Stimulated activated memory B cell treated with anti-CD40 and anti-IgM and Interleukin-4, amounts not matched to agents 10 μg/mL and 1 μg/mL and 100 μg/mL, for 72 hours (primary cell): ENCODE measurements around the gene MCF2L2.
"Not testable (repeated sequence)": the region's sequence is repeated elsewhere in the genome, so short reads cannot be mapped to it uniquely, and the experiment has no call there.

Source experiments
- ATAC-seq: fragments of 150-1000 bp; cut with Tn5 transposase; 2 replicates; pipeline ENCODE4 v1.10.0; 2021
- H3K27ac Mint-ChIP-seq: one replicate; pipeline ENCODE4 v1.8.0; 2022; ENCODE audit warnings: mild to moderate bottlenecking, mixed read lengths
- H3K27me3 Mint-ChIP-seq: one replicate; pipeline ENCODE4 v1.8.0; 2022; ENCODE audit warnings: mixed read lengths
- H3K36me3 Mint-ChIP-seq: one replicate; pipeline ENCODE4 v1.8.0; 2022; ENCODE audit warnings: mixed read lengths
- H3K4me1 Mint-ChIP-seq: one replicate; pipeline ENCODE4 v1.8.0; 2022; ENCODE audit warnings: mixed read lengths
- H3K4me3 Mint-ChIP-seq: one replicate; pipeline ENCODE4 v1.8.0; 2022; ENCODE audit warnings: mild to moderate bottlenecking, moderate library complexity, mixed read lengths
- H3K9me3 Mint-ChIP-seq: one replicate; pipeline ENCODE4 v1.8.0; 2022; ENCODE audit warnings: mixed read lengths

MCF2L2 gene

GRCh38 chr3:183182732-183183610 lies 245.4 kb downstream of the MCF2L2 start:
- H3K9me3 Mint-ChIP-seq = no peaks in the 10 kb centered on the region
- H3K4me1 Mint-ChIP-seq = peaks cover 28% of the 10 kb centered on the region
- ATAC-seq = no peak
- H3K4me3 Mint-ChIP-seq = no peak overlapping the region
- H3K36me3 Mint-ChIP-seq = no peaks in the 10 kb centered on the region
- peaks cover 67% of the 10 kb centered on the region for H3K27me3 Mint-ChIP-seq
- H3K27ac Mint-ChIP-seq = no peak overlapping the region

DNA sequence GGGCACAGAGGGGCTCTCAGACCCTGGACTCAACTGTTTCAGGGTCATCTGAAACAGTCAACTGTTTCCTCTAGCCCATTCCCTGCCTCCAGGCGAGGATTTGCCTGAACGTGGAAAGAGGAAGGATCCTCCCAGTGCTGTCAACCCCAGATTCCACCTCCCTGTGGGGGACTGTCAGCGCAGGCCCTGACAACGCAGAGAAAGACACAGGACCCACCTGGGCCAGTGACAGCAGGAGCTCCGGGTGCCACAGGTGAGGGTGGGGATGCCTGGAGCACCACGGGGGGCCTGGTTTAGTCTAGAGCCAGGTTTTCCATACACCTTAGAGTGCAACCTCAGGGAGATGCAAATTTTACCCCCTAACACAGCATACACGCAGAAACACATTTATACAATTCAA lies 246.3 kb downstream of the MCF2L2 start:
- no peaks in the 10 kb centered on the region for H3K9me3 Mint-ChIP-seq
- no peak overlapping the region for H3K4me3 Mint-ChIP-seq
- peaks cover 63% of the 10 kb centered on the region for H3K27me3 Mint-ChIP-seq
- H3K27ac Mint-ChIP-seq = no peak overlapping the region
- H3K4me1 Mint-ChIP-seq = peaks cover 28% of the 10 kb centered on the region
- H3K36me3 Mint-ChIP-seq = no peaks in the 10 kb centered on the region
- ATAC-seq = no peak

GRCh38 chr3:183181606-183182005 lies 246.8 kb downstream of the MCF2L2 start:
- H3K27me3 Mint-ChIP-seq = peaks cover 68% of the 10 kb centered on the region
- H3K9me3 Mint-ChIP-seq = no peaks in the 10 kb centered on the region
- no peaks in the 10 kb centered on the region for H3K36me3 Mint-ChIP-seq
- H3K27ac Mint-ChIP-seq = no peak overlapping the region
- no peak for ATAC-seq
- no peak overlapping the region for H3K4me3 Mint-ChIP-seq
- H3K4me1 Mint-ChIP-seq = peaks cover 28% of the 10 kb centered on the region

DNA sequence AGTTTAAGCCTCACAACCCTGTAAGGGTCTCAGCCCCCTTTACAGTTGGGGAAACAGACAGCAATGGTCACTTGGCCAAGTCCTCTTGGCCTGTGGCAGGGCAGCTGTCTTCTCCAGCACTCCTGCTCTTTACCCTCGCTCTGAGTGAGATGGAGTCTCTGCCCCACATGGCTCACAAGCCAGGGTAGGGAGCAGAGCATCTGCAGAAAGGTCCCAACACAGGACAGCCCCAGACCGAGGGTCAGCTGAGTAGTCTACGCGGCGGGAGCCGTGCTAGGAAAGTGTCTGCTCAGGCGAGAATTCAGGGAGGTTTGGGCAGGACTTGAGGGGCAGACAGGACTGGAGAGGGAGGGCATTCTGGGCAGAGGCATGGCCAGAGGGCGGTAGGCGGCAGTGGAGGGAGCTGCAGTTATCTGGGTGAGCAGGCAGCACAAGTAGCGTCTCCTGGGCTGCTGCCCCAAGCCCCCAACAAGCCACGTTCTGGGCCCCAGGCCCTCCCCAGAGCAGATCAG lies 247.6 kb downstream of the MCF2L2 start:
- Mint-ChIP-seq H3K9me3 (no peaks in the 10 kb centered on the region), H3K27ac (no peak overlapping the region), H3K27me3 (peaks cover 75% of the 10 kb centered on the region), H3K4me1 (peaks cover 25% of the 10 kb centered on the region), H3K36me3 (no peaks in the 10 kb centered on the region), H3K4me3 (no peak overlapping the region)
- no peak for ATAC-seq

DNA sequence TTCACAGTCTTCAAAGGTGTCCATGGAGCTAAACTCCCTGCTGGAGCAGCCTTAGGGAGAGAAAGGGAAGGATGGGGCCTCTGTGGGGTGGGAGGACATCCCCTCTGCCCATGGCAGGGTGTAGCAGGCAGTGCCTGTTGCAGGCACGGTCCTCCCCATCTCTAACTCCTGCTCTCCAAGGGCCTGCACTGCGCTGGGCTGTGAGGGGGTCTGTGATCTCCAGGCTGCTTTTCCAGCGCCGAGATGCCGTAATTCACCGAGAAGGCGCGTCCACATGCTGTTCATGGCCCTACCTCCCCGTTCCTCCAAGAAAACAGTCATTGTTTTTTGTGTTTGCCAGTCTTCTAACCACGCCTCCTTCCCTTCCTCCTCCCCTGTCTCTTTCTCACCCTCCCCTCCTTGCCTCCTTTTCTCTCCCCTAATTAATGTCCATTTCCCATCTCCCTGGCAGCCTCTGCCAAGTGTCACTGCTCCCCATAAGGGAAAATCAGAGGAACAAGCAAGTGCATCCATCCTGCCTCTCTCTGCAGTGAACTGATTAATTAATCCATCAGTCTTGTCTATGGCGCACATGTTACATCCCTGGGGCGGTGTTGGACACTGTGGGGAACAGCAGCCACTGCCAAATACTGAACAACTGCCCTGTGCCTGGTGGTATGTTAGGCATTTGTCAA lies 248.2 kb downstream of the MCF2L2 start:
- H3K36me3 Mint-ChIP-seq = no peaks in the 10 kb centered on the region
- ATAC-seq = no peak
- H3K4me3 Mint-ChIP-seq = no peak overlapping the region
- peaks cover 20% of the 10 kb centered on the region for H3K4me1 Mint-ChIP-seq
- peaks cover 81% of the 10 kb centered on the region for H3K27me3 Mint-ChIP-seq
- H3K27ac Mint-ChIP-seq = no peak overlapping the region
- H3K9me3 Mint-ChIP-seq = no peaks in the 10 kb centered on the region

DNA sequence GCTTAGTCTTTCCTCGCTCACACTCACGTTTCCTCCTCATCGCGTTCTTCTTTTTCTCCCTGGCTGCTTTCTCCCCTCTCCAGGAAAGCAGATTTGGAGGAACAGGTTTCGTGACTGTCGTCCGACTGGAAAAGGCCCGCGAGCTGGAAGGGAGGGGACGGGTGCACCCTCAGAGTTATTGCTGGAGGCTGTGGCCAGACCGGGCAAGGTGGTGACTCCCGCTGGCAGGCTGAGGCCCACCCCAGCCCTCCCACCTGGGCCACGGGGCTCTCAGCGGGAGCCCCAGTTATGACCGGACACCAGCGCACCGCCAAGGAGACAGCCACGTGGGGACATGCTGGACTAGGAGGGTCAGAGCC lies 248.9 kb downstream of the MCF2L2 start:
- peaks cover 17% of the 10 kb centered on the region for H3K4me1 Mint-ChIP-seq

DNA sequence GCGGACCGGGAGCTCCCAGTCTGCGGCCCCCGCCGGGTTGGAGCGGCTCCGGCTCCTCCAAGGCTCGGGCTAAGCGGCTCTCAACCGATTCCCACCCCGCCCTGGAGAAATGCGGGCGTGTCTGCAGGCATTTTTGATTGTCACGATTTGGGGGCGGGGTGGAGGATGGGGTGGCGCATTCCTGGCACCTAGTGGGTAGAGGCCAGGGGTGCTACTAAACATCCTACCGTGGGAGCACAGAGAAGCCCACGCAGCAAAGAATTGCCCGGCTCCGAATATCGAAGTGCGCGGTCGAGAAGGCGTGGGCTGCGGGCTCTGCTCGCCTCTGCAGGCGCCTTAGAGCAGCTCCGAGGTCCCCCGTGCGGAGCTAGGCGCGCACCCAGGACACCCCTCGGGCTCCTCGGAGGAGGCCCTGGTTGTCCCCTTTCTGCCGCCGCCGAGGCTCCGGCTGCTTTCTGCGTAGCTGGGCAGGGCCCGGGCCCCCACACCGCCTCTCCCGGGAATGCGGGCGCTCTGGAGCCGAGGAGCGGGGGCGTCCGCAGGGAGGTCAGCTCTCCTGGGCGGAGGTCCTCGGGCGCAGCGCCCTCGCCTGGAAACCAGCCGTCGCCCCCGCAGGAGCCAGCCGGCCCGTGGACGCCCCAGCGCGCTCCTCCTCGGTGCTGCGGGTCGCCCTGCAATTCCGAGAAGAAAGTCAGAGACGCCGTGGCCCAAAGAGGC lies 249.4 kb downstream of the MCF2L2 start:
- Mint-ChIP-seq H3K27ac (no peak overlapping the region), H3K4me3 (peak overlapping the region; percentile 53), H3K9me3 (no peaks in the 10 kb centered on the region), H3K36me3 (no peaks in the 10 kb centered on the region), H3K27me3 (peaks cover 81% of the 10 kb centered on the region), H3K4me1 (peaks cover 17% of the 10 kb centered on the region)
- ATAC-seq = peak; percentile 46

More for the DNA sequence above, 248.9 kb downstream of the MCF2L2 start:
- not testable (repeated sequence) for H3K27ac Mint-ChIP-seq, H3K9me3 Mint-ChIP-seq, H3K36me3 Mint-ChIP-seq
- Mint-ChIP-seq H3K4me3 (peak overlapping the region; percentile 49), H3K27me3 (peaks cover 87% of the 10 kb centered on the region)
- ATAC-seq = peak; percentile 10

- Mint-ChIP-seq H3K27ac (no peak overlapping the region), H3K36me3 (no peaks in the 10 kb centered on the region), H3K4me1 (peaks cover 17% of the 10 kb centered on the region), H3K27me3 (peaks cover 80% of the 10 kb centered on the region), H3K4me3 (peak overlapping the region; percentile 53), H3K9me3 (no peaks in the 10 kb centered on the region)
- ATAC-seq = no peak
These were observed 249.9 kb downstream of the MCF2L2 start for GRCh38 chr3:183178512-183178832.

GRCh38 chr3:183172051-183172639 lies 256.3 kb downstream of the MCF2L2 start:
- no peak for ATAC-seq

GRCh38 chr3:183167975-183168374 lies 260.4 kb downstream of the MCF2L2 start:
- Mint-ChIP-seq H3K27me3 (peaks cover 78% of the 10 kb centered on the region), H3K9me3 (peaks cover 12% of the 10 kb centered on the region), H3K4me1 (peaks cover 11% of the 10 kb centered on the region)
- not testable (repeated sequence) for H3K4me3 Mint-ChIP-seq, ATAC-seq, H3K27ac Mint-ChIP-seq, H3K36me3 Mint-ChIP-seq

More at GRCh38 chr3:183172051-183172639, 256.3 kb downstream of the MCF2L2 start:
- H3K36me3 Mint-ChIP-seq = peaks cover 7% of the 10 kb centered on the region
- peaks cover 6% of the 10 kb centered on the region for H3K4me1 Mint-ChIP-seq
- H3K27me3 Mint-ChIP-seq = peaks cover 87% of the 10 kb centered on the region
- no peak overlapping the region for H3K27ac Mint-ChIP-seq
- H3K4me3 Mint-ChIP-seq = no peak overlapping the region
- peaks cover 9% of the 10 kb centered on the region for H3K9me3 Mint-ChIP-seq

GRCh38 chr3:183163563-183163962 lies 264.9 kb downstream of the MCF2L2 start:
- Mint-ChIP-seq H3K36me3 (no peaks in the 10 kb centered on the region), H3K27ac (peak overlapping the region; percentile 52), H3K4me3 (peak overlapping the region; percentile 71), H3K9me3 (peaks cover 10% of the 10 kb centered on the region), H3K27me3 (peaks cover 57% of the 10 kb centered on the region), H3K4me1 (peaks cover 30% of the 10 kb centered on the region)
- ATAC-seq = no peak

DNA sequence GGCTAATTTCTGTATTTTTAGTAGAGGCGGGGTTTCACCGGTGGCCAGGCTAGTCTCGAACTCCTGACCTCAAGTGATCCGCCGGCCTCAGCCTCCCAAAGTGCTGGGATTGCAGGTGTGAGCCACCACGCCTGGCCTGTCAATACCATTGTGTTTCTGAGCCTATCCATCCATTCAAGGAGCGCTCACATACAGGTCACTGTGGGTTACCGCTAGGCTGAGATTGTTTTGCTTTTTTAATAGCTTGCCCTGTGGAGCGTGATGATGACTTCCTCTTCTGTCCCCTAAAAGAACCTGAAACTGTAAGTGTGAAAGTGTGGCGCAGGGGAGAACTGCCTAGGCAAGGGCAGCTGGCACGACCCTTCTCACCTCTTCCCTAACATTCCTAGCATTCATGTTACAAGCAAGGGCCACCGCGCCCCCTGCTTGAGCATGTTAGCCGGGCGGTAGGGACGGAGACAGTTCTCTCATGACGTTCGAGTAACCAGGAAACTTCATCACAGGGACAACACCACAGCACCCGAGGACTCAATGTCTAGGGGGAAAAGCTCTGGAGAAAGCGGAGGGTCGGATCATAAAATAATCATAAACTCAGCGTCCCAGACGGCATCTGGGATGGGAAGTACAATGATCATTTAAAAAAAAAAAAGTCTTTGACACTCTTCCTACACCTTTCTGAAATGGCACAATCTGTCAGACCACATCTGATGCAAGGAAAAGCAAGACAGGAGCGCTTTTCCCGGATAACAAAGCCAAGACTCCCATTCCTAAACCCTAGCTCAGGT lies 266.7 kb downstream of the MCF2L2 start:
- peaks cover 11% of the 10 kb centered on the region for H3K9me3 Mint-ChIP-seq
- peak overlapping the region; percentile 52 for H3K27ac Mint-ChIP-seq
- H3K36me3 Mint-ChIP-seq = no peaks in the 10 kb centered on the region
- peak; percentile 96 for ATAC-seq
- H3K4me3 Mint-ChIP-seq = peak overlapping the region; percentile 69
- peaks cover 52% of the 10 kb centered on the region for H3K27me3 Mint-ChIP-seq
- peaks cover 38% of the 10 kb centered on the region for H3K4me1 Mint-ChIP-seq

DNA sequence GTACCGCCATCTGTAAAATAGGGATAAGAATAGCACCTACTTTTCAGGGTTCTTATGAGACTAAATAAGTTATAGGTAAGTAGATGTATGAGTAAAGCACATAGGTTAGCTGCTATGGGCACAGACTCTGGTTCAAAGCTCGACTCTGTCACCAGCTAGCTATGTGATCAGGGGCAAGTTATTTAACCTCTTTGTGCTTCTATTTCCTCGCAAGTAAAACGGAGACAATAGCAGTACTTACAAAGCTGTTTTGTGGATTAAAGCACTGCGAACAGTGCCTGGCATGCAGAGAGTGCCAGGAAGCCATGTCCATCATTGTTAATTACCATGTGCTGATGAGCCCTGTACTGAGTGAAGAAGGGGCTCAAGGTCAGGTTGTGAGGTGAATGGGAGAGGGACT lies 267.8 kb downstream of the MCF2L2 start:
- Mint-ChIP-seq H3K27ac (no peak overlapping the region), H3K4me1 (peaks cover 38% of the 10 kb centered on the region), H3K36me3 (no peaks in the 10 kb centered on the region), H3K9me3 (peaks cover 13% of the 10 kb centered on the region), H3K4me3 (no peak overlapping the region), H3K27me3 (peaks cover 54% of the 10 kb centered on the region)
- no peak for ATAC-seq

- ATAC-seq = no peak
- H3K27me3 Mint-ChIP-seq = peaks cover 67% of the 10 kb centered on the region
- peaks cover 13% of the 10 kb centered on the region for H3K9me3 Mint-ChIP-seq
- no peak overlapping the region for H3K27ac Mint-ChIP-seq
- H3K4me1 Mint-ChIP-seq = peaks cover 38% of the 10 kb centered on the region
- no peak overlapping the region for H3K4me3 Mint-ChIP-seq
- no peaks in the 10 kb centered on the region for H3K36me3 Mint-ChIP-seq
These were observed 269.1 kb downstream of the MCF2L2 start for GRCh38 chr3:183159333-183159732.
